GM12873 (cell line): ENCODE results near the gene RNF7.
A peak's percentile ranks its signal among the peaks of the same experiment; 100 is the strongest.

Source experiments
- TF ChIP-seq, protein P1 (sequence below): IDR thresholded peaks from 2 replicates; pipeline ENCODE4 v1.5.1; 2012; ENCODE audit warnings: low read depth, mild to moderate bottlenecking, moderate library complexity, low read length, control low read depth; ENCODE audit not compliant: insufficient read depth; ENCODE audit errors: missing control alignments

Gene RNF7

DNA sequence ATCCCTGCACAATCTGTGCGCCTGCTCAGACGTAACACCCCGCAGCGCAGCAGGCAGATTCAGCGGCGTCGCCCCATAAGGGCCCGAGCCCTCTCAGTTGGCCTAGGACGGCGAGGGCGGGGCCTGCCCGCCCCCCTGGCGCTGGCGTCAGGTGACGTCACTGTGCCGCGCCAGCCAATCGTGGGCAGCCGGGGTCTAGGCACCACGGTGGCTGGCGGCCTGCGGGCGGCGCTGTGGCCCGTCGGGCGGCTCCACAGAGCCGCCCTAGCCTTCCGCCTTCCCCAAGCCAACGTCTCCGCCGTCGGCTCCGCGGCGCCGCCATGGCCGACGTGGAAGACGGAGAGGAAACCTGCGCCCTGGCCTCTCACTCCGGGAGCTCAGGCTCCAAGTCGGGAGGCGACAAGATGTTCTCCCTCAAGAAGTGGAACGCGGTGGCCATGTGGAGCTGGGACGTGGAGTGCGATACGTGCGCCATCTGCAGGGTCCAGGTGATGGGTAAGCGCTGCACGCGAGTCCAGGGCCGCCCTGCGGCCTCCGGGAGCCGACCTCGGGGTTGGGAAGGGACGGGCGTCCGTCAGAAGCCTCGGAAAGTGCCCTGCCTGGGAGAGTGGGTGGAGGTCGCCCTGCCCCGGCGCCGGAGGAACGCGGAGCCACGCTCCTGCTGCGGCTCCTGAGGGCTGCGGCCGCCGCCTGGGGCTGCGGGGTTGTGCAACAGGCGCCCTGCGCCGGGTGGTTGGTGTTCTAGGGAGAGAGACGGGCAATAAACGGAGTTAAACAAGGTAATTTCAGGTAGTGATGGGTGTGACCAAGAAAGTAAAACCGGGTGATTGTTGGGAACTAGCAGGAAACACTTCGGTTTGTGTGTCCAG, at the start of gene RNF7:
TSS of gene RNF7 (plus strand) at position 277 of the 869 bp plus-strand sequence. CDS start at position 321, 44 bp downstream.
- TF ChIP-seq, protein P1, sequence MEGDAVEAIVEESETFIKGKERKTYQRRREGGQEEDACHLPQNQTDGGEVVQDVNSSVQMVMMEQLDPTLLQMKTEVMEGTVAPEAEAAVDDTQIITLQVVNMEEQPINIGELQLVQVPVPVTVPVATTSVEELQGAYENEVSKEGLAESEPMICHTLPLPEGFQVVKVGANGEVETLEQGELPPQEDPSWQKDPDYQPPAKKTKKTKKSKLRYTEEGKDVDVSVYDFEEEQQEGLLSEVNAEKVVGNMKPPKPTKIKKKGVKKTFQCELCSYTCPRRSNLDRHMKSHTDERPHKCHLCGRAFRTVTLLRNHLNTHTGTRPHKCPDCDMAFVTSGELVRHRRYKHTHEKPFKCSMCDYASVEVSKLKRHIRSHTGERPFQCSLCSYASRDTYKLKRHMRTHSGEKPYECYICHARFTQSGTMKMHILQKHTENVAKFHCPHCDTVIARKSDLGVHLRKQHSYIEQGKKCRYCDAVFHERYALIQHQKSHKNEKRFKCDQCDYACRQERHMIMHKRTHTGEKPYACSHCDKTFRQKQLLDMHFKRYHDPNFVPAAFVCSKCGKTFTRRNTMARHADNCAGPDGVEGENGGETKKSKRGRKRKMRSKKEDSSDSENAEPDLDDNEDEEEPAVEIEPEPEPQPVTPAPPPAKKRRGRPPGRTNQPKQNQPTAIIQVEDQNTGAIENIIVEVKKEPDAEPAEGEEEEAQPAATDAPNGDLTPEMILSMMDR, result peak; percentile 85

DNA sequence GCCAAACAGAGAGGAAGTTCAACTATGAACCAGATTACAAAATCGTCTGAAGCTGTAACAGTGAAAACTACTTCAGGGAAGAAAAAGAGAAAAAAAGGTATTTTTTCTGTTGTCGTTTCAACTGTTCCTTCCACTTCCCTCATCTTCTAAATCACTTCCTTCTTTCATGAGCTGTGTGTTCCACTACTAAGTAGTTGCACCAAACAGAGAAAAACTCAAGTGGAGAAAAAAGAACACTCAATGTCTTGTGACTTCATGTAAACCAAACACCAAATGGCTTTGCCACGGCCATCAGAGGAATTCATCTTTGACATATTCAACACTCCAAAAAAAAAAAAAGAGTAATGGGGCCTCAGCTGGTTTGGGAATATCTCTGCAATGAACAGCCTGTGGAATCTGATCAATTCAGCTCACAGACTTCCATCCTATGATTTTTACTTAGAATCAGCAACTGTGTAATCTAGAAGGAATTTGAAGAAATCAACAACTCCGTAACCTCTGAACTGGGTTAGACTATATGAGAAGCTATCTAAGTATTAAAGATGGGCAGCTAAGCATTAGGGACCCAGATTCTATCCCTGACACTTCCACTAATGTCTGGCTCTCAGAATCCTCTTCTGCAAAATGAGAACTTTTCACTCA, 47.5 kb upstream of the RNF7 start:
- TF ChIP-seq, protein P1, result no peak

DNA sequence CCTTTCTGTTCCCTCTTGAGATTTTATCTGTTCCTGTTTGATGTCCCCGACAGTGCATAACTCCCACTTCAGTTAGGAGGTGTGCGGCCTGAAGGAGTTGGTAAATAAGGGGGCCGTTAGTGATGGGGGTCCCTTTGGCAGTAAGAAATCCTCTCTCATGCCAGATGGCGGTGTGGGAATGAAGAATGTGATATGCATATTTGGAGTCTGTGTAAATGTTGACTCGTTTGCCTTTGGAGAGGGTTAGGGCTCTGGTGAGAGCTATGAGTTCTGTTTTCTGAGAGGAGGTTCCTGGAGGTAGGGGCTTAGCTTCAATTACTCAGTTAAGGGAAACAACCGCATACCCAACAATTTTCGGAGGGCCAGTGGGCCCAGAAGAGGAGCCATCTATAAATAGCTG, 38.8 kb upstream of the RNF7 start:
- TF ChIP-seq, protein P1, result no peak

DNA sequence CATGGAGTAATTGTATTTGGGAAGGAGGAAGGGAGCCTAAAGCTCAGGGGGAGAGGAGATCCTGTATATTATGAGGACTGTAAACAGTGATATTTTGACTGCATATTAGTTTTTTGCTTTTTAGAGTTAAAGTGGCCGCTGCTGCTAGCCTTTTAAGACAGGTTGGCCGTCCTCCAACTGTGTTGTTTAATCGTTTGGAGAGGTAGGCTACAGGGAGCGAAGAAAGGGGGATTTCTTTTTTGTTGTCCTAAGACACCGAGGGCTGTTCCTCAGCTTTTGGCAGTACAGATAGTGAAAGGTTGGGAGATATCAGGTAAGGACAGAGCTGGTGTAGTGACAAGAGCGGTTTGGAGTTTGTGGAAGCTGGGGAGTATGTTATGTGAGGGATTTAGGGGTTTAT, 38.2 kb upstream of the RNF7 start:
- TF ChIP-seq, protein P1, result no peak

DNA sequence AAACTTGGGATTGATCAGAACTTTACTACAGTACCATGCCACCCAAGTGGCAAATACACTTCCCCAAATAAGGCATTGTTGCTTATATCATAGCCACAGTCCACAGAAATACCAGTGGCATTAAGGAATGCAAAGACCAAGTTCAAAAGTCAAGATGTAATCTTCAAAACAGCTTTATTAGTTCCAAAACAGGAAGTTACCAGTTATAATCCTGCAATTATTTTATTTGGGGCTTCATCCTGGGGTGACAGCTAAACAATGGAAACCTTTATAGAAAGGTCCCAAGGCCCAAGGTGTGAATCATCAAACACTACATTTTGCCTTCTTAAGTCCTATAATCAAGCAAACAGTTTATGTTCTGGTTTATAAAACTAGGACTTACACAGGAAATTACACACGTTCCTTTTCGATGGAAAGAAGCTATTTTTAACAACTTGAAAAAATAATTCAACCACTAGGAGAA, 30.3 kb upstream of the RNF7 start:
- TF ChIP-seq, protein P1, result no peak

DNA sequence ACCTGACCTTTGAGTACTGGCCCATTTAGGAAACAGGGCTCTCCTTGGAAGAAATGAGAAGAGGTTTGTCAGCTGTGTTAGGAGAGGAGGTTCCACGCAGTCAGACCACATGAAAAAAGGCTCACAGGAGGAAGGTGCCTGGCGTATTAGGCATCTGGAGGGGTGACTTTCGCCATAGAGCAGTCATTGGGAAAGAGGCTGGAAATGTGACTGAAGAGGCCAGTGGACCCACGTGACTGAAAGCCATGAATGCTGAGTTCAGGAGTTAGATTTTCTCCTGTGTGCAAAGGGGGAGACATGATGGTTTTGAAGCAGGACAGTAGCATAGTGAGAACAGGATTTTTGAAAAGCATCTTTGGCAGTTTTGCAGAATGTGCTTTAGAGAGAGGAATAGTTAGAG, 29.7 kb upstream of the RNF7 start:
- TF ChIP-seq, protein P1, result no peak

DNA sequence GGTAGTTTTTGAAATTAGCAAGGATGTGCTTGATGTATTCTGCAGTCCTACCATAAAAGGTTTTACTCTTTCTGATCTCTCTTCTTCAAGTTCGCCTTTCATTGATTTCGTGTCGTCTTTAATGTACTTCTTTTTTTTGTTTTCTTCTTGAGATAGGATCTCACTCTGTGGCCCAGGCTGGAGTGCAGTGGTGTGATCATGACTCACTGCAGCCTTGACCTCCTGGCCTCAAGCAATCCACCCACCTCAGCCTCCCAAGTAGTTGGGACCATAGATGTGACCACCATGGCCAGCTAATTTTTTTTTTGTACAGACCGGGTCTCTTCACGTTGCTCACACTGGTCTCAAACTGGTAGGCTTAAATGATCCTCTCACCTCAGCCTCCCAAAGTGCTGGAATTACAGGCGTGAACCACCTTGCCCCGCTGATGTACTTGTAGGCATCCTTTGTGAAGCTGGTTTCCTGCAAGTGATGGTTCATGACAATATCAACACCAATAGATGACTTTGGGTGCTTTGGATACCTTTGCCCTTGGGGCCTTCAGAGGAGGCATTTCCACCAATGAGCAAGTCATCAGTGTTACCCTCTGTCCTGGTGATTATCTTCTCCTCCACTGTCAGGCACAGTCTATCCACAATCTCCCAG, 28.9 kb upstream of the RNF7 start:
- TF ChIP-seq, protein P1, result no peak
